Lower leg skin (tissue), 4 donors: ENCODE measurements around the gene CFAP73. TPM values are rescaled to one million over a fixed set of nuclear protein-coding genes. Genes with fewer than 3 reads are reported as not detected.
A peak's percentile ranks its signal among the peaks of the same experiment; 100 is the strongest.

Experiments
- DNase-seq, 2 donors: peaks; one replicate each; pipeline ENCODE4 v3.0.0-alpha.2; 2019; ENCODE audit warnings: low spot score in 2 of 2
- H3K4me3 ChIP-seq: fragments of 200-600 bp; sonication (generic); 2 replicates; pipeline ENCODE4 v1.5.1; 2017; ENCODE audit warnings: mild to moderate bottlenecking, low read depth; ENCODE audit not compliant: poor library complexity, severe bottlenecking
- CTCF ChIP-seq, 3 donors: fragments of 450-650 bp; IDR thresholded peaks; one replicate each; pipeline ENCODE4 v1.5.1; 2016; ENCODE audit warnings: antibody characterized with exemption in 3 of 3, mild to moderate bottlenecking in 3 of 3, moderate library complexity in 2 of 3
- POLR2A ChIP-seq, 2 donors: fragments of 450-650 bp; IDR thresholded peaks; one replicate each; pipeline ENCODE4 v1.6.1; 2016 to 2017; ENCODE audit warnings: antibody characterized with exemption in 2 of 2, mild to moderate bottlenecking in 1 of 2, moderate library complexity in 1 of 2
- WGBS, 2 donors: methylation state at CpG; one replicate each; pipeline ENCODE4 v1.1.5; 2018; 5-methylcytosine and 5-hydroxymethylcytosine counted together
- intact Hi-C: fragments of 100-400 bp; cut with DNase I; formaldehyde crosslinking; loops from one replicate; pipeline ENCODE4 v1.15.0; 2023; ENCODE audit warnings: low total_unique reads
- total RNA-seq, 4 donors: library from RNA; depleted of rRNA; stranded (reverse); fragments of >200 nt; gene quantifications; one replicate each; pipeline ENCODE4 v1.1.0, GENCODE V29; 2016

CFAP73 gene
- total RNA-seq, 4 donors from 2014 or later: 0.38 to 4.3 (median 1.9) TPM; not detected in 1

- H3K4me3 ChIP-seq: no peak overlapping the region
- WGBS, 2 donors: 82 to 88% methylated on average over 2 of the region's 2 CpGs
- TF ChIP-seq POLR2A (IDR thresholded peaks at IDR 0.05): no peak
- TF ChIP-seq CTCF (IDR thresholded peaks at IDR 0.05): no peak
- intact Hi-C loops: no loop called here
- no peak for DNase-seq
These were observed 2.5 kb upstream of the CFAP73 start for GRCh38 chr12:113146999-113147398.

GRCh38 chr12:113151655-113152054, 2.1 kb downstream of the CFAP73 start:
- intact Hi-C loops: no loop called here
- 90 to 91% methylated on average over 3 of the region's 3 CpGs for WGBS, 2 donors
- TF ChIP-seq POLR2A (IDR thresholded peaks at IDR 0.05): no peak
- TF ChIP-seq CTCF (IDR thresholded peaks at IDR 0.05): no peak

GRCh38 chr12:113152196-113152834, 2.8 kb downstream of the CFAP73 start:
- no peak for DNase-seq
- H3K4me3 ChIP-seq: no peak overlapping the region
- 15 to 20% methylated on average over 9 of the region's 9 CpGs for WGBS, 2 donors
- intact Hi-C loops: no loop called here
- TF ChIP-seq POLR2A (IDR thresholded peaks at IDR 0.05) (no peak), CTCF (IDR thresholded peaks at IDR 0.05) (no peak)

More at GRCh38 chr12:113151655-113152054, 2.1 kb downstream of the CFAP73 start:
- no peak overlapping the region for H3K4me3 ChIP-seq
- no peak for DNase-seq

- TF ChIP-seq CTCF (IDR thresholded peaks at IDR 0.05): no peak
- TF ChIP-seq POLR2A (IDR thresholded peaks at IDR 0.05): no peak
- WGBS, 2 donors: 8 to 14% methylated on average over 34 to 70 of the region's 70 CpGs
- DNase-seq: peak in 1 of 2 donors; percentile 32
- intact Hi-C loops: no loop called here
- no peak overlapping the region for H3K4me3 ChIP-seq
These were observed 3.6 kb downstream of the CFAP73 start for GRCh38 chr12:113152835-113153814.

- intact Hi-C loops: no loop called here
- WGBS, 2 donors: 8 to 9% methylated on average over 30 to 32 of the region's 51 CpGs
These were observed 4.9 kb downstream of the CFAP73 start for GRCh38 chr12:113154351-113154973.

More at GRCh38 chr12:113154351-113154973, 4.9 kb downstream of the CFAP73 start:
- DNase-seq: no peak
- TF ChIP-seq CTCF (IDR thresholded peaks at IDR 0.05) (no peak), POLR2A (IDR thresholded peaks at IDR 0.05) (no peak)
- no peak overlapping the region for H3K4me3 ChIP-seq
